Measurements from ENCODE around the gene SLC4A4.

Gene SLC4A4

GRCh38 chr4:71303850-71304249 lies 35.0 kb upstream of the SLC4A4 start:
- Histone ChIP-seq H3K9me3 (ENCODE audit: control insufficient read depth in 1 of 2, low read length in 2 of 2) (no peaks in the 10 kb centered on the region), H3K4me1 (ENCODE audit: control insufficient read depth in 1 of 2, insufficient read depth in 2 of 2, low read length in 2 of 2) (peaks cover 46 to 66% of the 10 kb centered on the region in 2 donors), H3K9ac (ENCODE audit: low read depth in 1 of 2, low read length in 2 of 2) (no peak overlapping the region), H3K36me3 (ENCODE audit: control insufficient read depth in 1 of 2, insufficient read depth in 2 of 2, low read length in 2 of 2) (no peaks in the 10 kb centered on the region), H3K27ac (ENCODE audit: low read depth, low read length) (no peak overlapping the region), H3K27me3 (ENCODE audit: control insufficient read depth in 1 of 2, insufficient read depth in 2 of 2, low read length in 2 of 2) (no peaks in the 10 kb centered on the region), H3K4me3 (ENCODE audit: low read depth in 1 of 2, low read length in 2 of 2) (no peak overlapping the region)

DNA sequence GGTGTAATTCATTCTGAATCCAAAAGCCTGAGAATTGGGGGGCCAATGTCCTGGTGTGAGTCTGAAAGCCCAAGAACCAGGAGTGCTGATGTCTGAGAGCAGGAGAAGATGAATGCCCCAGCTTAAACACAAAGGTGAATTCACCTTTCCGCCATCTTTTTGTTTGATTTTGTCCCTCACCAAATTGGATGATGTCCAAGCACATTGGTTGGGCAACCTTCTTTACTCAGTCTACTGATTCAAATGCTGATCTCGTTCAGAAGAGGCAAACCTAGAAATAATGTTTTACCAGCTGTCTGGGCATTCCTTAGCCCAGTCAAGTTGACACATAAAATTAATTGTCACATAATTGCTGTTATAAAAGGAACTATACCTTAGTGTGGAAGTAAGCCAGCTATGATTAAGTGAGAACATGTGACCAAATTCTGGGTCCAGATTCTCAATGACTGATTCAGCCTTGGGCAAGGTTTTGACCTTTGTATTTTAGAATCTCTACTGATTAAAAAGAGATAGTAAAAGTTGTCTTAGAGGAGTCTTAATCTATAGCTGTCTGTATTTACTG lies 34.5 kb upstream of the SLC4A4 start:
- Histone ChIP-seq H3K27me3 (ENCODE audit: control insufficient read depth in 1 of 2, insufficient read depth in 2 of 2, low read length in 2 of 2) (no peaks in the 10 kb centered on the region), H3K4me3 (ENCODE audit: low read depth in 1 of 2, low read length in 2 of 2) (no peak overlapping the region), H3K4me1 (ENCODE audit: control insufficient read depth in 1 of 2, insufficient read depth in 2 of 2, low read length in 2 of 2) (peaks cover 46 to 66% of the 10 kb centered on the region in 2 donors), H3K9ac (ENCODE audit: low read depth in 1 of 2, low read length in 2 of 2) (no peak overlapping the region), H3K27ac (ENCODE audit: low read depth, low read length) (no peak overlapping the region), H3K36me3 (ENCODE audit: control insufficient read depth in 1 of 2, insufficient read depth in 2 of 2, low read length in 2 of 2) (no peaks in the 10 kb centered on the region), H3K9me3 (ENCODE audit: control insufficient read depth in 1 of 2, low read length in 2 of 2) (no peaks in the 10 kb centered on the region)

DNA sequence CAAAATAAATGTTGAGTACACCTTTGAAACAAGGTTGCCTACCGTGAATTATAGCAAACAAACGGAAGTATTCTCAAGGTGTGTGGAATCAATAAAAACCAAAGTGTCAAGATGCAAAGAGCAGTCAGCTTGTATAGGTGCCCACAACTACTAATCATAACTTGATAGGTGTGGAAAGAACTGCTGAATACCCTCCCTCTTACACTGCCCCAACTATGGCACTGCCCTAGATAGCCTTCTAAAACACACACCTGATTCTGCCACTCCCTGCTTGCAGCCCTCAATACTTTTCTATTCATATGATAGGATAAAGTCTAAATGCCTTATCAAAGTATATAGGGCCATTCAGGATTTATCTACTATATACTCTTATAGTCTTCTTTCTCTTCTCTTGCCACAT lies 31.1 kb upstream of the SLC4A4 start:
- Histone ChIP-seq H3K4me1 (ENCODE audit: control insufficient read depth in 1 of 2, insufficient read depth in 2 of 2, low read length in 2 of 2) (peaks cover 35 to 46% of the 10 kb centered on the region in 2 donors), H3K27me3 (ENCODE audit: control insufficient read depth in 1 of 2, insufficient read depth in 2 of 2, low read length in 2 of 2) (no peaks in the 10 kb centered on the region), H3K27ac (ENCODE audit: low read depth, low read length) (no peak overlapping the region), H3K36me3 (ENCODE audit: control insufficient read depth in 1 of 2, insufficient read depth in 2 of 2, low read length in 2 of 2) (no peaks in the 10 kb centered on the region), H3K9ac (ENCODE audit: low read depth in 1 of 2, low read length in 2 of 2) (no peak overlapping the region), H3K4me3 (ENCODE audit: low read depth in 1 of 2, low read length in 2 of 2) (peak overlapping the region in 1 of 2 donors; percentile 11), H3K9me3 (ENCODE audit: control insufficient read depth in 1 of 2, low read length in 2 of 2) (no peaks in the 10 kb centered on the region)

DNA sequence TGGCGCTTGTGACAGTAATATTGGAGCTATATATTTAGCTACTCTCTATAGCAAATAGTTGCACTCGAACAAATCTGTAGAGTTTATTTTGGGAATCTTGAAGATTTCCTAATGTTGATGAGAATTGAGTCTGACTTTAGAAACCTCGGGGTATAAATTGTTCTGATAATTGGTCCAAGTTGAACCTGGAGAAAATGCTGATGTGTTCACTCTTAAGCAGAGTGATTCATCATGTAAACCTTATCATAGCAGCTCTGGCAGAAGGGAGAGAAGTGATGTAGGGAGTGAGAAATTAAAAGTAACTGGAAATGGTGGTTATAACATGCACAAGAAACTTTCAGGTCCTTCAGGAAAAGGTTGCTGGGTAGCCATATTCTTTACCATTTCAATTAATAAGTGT lies 16.4 kb upstream of the SLC4A4 start:
- Histone ChIP-seq H3K9me3 (ENCODE audit: control insufficient read depth in 1 of 2, low read length in 2 of 2) (no peaks in the 10 kb centered on the region), H3K27me3 (ENCODE audit: control insufficient read depth in 1 of 2, insufficient read depth in 2 of 2, low read length in 2 of 2) (no peaks in the 10 kb centered on the region), H3K27ac (ENCODE audit: low read depth, low read length) (no peak overlapping the region), H3K36me3 (ENCODE audit: control insufficient read depth in 1 of 2, insufficient read depth in 2 of 2, low read length in 2 of 2) (no peaks in the 10 kb centered on the region), H3K4me3 (ENCODE audit: low read depth in 1 of 2, low read length in 2 of 2) (no peak overlapping the region), H3K9ac (ENCODE audit: low read depth in 1 of 2, low read length in 2 of 2) (no peak overlapping the region), H3K4me1 (ENCODE audit: control insufficient read depth in 1 of 2, insufficient read depth in 2 of 2, low read length in 2 of 2) (peaks cover 0 to 8% of the 10 kb centered on the region in 2 donors)

- H3K9ac ChIP-seq (ENCODE audit: low read depth in 1 of 2, low read length in 2 of 2), result no peak overlapping the region
- no peak overlapping the region for H3K4me3 ChIP-seq (ENCODE audit: low read depth in 1 of 2, low read length in 2 of 2)
- no peaks in the 10 kb centered on the region for H3K9me3 ChIP-seq (ENCODE audit: control insufficient read depth in 1 of 2, low read length in 2 of 2)
- no peaks in the 10 kb centered on the region for H3K4me1 ChIP-seq (ENCODE audit: control insufficient read depth in 1 of 2, insufficient read depth in 2 of 2, low read length in 2 of 2)
- H3K27me3 ChIP-seq (ENCODE audit: control insufficient read depth in 1 of 2, insufficient read depth in 2 of 2, low read length in 2 of 2), result no peaks in the 10 kb centered on the region
- H3K27ac ChIP-seq (ENCODE audit: low read depth, low read length), result no peak overlapping the region
- no peaks in the 10 kb centered on the region for H3K36me3 ChIP-seq (ENCODE audit: control insufficient read depth in 1 of 2, insufficient read depth in 2 of 2, low read length in 2 of 2)
Observed at GRCh38 chr4:71333368-71333767, 5.5 kb upstream of the SLC4A4 start.

DNA sequence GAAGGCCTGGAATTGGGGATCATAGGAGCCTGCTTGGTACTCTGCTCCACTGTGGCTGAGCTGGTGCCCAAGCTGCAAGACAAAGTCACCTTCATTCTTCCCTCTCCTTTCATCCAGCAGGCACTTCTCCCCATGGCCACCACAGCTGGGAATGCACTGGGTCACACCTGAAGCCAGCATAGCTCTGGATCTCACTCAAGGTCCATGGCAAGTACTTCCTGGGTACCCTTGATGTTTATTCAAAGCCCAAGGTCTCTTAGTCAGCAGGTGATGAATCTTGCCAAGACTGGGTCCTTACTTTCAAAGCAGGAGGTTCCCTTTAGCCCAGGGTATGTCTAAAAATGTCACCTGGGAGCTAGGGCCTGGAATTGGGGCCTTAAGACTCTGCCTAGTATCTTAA lies 4.9 kb upstream of the SLC4A4 start:
- Histone ChIP-seq H3K4me3 (ENCODE audit: low read depth in 1 of 2, low read length in 2 of 2) (no peak overlapping the region), H3K27ac (ENCODE audit: low read depth, low read length) (no peak overlapping the region), H3K36me3 (ENCODE audit: control insufficient read depth in 1 of 2, insufficient read depth in 2 of 2, low read length in 2 of 2) (no peaks in the 10 kb centered on the region), H3K27me3 (ENCODE audit: control insufficient read depth in 1 of 2, insufficient read depth in 2 of 2, low read length in 2 of 2) (no peaks in the 10 kb centered on the region), H3K9me3 (ENCODE audit: control insufficient read depth in 1 of 2, low read length in 2 of 2) (no peaks in the 10 kb centered on the region), H3K9ac (ENCODE audit: low read depth in 1 of 2, low read length in 2 of 2) (no peak overlapping the region), H3K4me1 (ENCODE audit: control insufficient read depth in 1 of 2, insufficient read depth in 2 of 2, low read length in 2 of 2) (no peaks in the 10 kb centered on the region)

GRCh38 chr4:71334465-71334882 lies 4.3 kb upstream of the SLC4A4 start:
- no peaks in the 10 kb centered on the region for H3K9me3 ChIP-seq (ENCODE audit: control insufficient read depth in 1 of 2, low read length in 2 of 2)
- H3K27me3 ChIP-seq (ENCODE audit: control insufficient read depth in 1 of 2, insufficient read depth in 2 of 2, low read length in 2 of 2), result no peaks in the 10 kb centered on the region
- H3K27ac ChIP-seq (ENCODE audit: low read depth, low read length), result no peak overlapping the region
- H3K4me1 ChIP-seq (ENCODE audit: control insufficient read depth in 1 of 2, insufficient read depth in 2 of 2, low read length in 2 of 2), result no peaks in the 10 kb centered on the region
- no peak overlapping the region for H3K4me3 ChIP-seq (ENCODE audit: low read depth in 1 of 2, low read length in 2 of 2)
- no peak overlapping the region for H3K9ac ChIP-seq (ENCODE audit: low read depth in 1 of 2, low read length in 2 of 2)
- peaks cover 0 to 3% of the 10 kb centered on the region in 2 donors for H3K36me3 ChIP-seq (ENCODE audit: control insufficient read depth in 1 of 2, insufficient read depth in 2 of 2, low read length in 2 of 2)

DNA sequence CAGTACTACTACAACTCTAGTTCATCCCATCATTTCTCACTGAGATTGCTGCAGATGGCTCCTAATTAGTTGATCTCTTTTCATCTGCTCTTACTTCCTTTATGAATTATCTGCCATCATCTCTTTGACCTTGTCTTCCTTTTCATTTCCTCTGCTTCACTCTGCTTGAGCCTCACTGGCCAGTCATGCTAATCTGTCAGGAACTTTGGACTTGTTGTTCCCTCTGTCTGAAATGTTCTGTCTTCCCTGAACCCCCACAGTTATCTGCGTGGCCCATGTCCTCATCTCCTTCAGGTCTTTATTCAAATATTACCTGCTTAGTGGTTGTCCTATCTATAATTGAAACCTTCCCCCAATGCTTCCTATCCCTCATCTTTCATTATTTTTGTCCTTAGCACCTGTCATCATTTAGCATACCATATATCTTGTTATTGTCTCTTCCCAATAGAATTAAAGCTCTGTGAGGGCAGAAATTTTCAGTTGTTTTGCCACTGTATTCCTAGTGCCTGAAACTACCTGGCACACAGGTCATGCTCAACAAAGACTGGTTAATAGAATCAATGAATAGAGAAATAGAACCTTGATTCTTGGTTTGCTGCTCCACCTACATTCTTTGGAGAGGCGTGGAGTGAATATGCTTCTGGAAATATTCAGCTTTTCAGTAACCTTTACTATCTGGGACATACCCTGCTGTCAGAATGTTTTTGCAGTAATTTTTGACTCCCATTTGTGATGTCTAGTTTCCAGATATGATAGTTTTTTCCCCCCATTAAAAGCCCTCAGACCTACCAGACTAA lies 5.0 kb downstream of the SLC4A4 start:
- Histone ChIP-seq H3K9me3 (ENCODE audit: control insufficient read depth in 1 of 2, low read length in 2 of 2) (no peaks in the 10 kb centered on the region), H3K4me3 (ENCODE audit: low read depth in 1 of 2, low read length in 2 of 2) (no peak overlapping the region)

DNA sequence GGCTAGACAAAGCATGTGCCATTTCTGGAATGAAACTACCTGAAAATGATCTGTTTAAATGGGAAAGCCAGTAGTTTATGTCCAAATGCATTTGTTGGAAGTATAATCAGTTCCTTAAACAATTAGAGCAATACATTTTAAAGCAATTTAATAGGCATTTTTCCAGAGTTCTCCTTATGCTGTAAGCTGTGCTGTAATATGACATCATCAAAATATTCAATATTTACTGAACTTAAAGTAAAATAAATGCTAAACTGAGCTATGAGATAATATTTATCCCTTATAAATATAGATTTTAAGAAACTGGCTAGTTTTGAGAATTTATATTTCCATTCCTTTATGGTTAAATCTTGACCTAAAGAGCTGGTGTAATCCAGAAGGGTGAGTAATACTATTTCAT lies 7.9 kb downstream of the SLC4A4 start:
- no peaks in the 10 kb centered on the region for H3K9me3 ChIP-seq (ENCODE audit: control insufficient read depth in 1 of 2, low read length in 2 of 2)

More for the DNA sequence above, 5.0 kb downstream of the SLC4A4 start:
- peaks cover 0 to 7% of the 10 kb centered on the region in 2 donors for H3K36me3 ChIP-seq (ENCODE audit: control insufficient read depth in 1 of 2, insufficient read depth in 2 of 2, low read length in 2 of 2)
- H3K9ac ChIP-seq (ENCODE audit: low read depth in 1 of 2, low read length in 2 of 2), result no peak overlapping the region
- H3K4me1 ChIP-seq (ENCODE audit: control insufficient read depth in 1 of 2, insufficient read depth in 2 of 2, low read length in 2 of 2), result peaks cover 4 to 16% of the 10 kb centered on the region in 2 donors
- H3K27ac ChIP-seq (ENCODE audit: low read depth, low read length), result no peak overlapping the region
- H3K27me3 ChIP-seq (ENCODE audit: control insufficient read depth in 1 of 2, insufficient read depth in 2 of 2, low read length in 2 of 2), result no peaks in the 10 kb centered on the region

GRCh38 chr4:71348586-71348985 lies 9.8 kb downstream of the SLC4A4 start:
- Histone ChIP-seq H3K27me3 (ENCODE audit: control insufficient read depth in 1 of 2, insufficient read depth in 2 of 2, low read length in 2 of 2) (no peaks in the 10 kb centered on the region), H3K4me1 (ENCODE audit: control insufficient read depth in 1 of 2, insufficient read depth in 2 of 2, low read length in 2 of 2) (peaks cover 2 to 15% of the 10 kb centered on the region in 2 donors), H3K27ac (ENCODE audit: low read depth, low read length) (no peak overlapping the region), H3K9me3 (ENCODE audit: control insufficient read depth in 1 of 2, low read length in 2 of 2) (no peaks in the 10 kb centered on the region), H3K4me3 (ENCODE audit: low read depth in 1 of 2, low read length in 2 of 2) (no peak overlapping the region), H3K36me3 (ENCODE audit: control insufficient read depth in 1 of 2, insufficient read depth in 2 of 2, low read length in 2 of 2) (peaks cover 6 to 8% of the 10 kb centered on the region in 2 donors), H3K9ac (ENCODE audit: low read depth in 1 of 2, low read length in 2 of 2) (no peak overlapping the region)

More for the DNA sequence above, 7.9 kb downstream of the SLC4A4 start:
- no peak overlapping the region for H3K27ac ChIP-seq (ENCODE audit: low read depth, low read length)
- no peaks in the 10 kb centered on the region for H3K27me3 ChIP-seq (ENCODE audit: control insufficient read depth in 1 of 2, insufficient read depth in 2 of 2, low read length in 2 of 2)
- no peak overlapping the region for H3K9ac ChIP-seq (ENCODE audit: low read depth in 1 of 2, low read length in 2 of 2)
- H3K36me3 ChIP-seq (ENCODE audit: control insufficient read depth in 1 of 2, insufficient read depth in 2 of 2, low read length in 2 of 2), result peaks cover 6 to 12% of the 10 kb centered on the region in 2 donors
- H3K4me1 ChIP-seq (ENCODE audit: control insufficient read depth in 1 of 2, insufficient read depth in 2 of 2, low read length in 2 of 2), result peaks cover 4 to 16% of the 10 kb centered on the region in 2 donors
- H3K4me3 ChIP-seq (ENCODE audit: low read depth in 1 of 2, low read length in 2 of 2), result no peak overlapping the region
